Measurements from ENCODE around the gene OR52I1. TPM values are rescaled to one million over a fixed set of nuclear protein-coding genes. Genes with fewer than 3 reads are reported as not detected.

The OR52I1 gene
- polyA plus RNA-seq, 2 of the 4 experiments (the other 2 are of a cell fraction), result not detected

GRCh38 chr11:4576880-4577279 lies 17.0 kb upstream of the OR52I1 start (continued):
- TF ChIP-seq REST (IDR thresholded peaks at IDR 0.05) (no peak), NPAS2 (CRISPR knock-in tag; IDR thresholded peaks at IDR 0.05; ENCODE audit: borderline replicate concordance) (no peak), NR3C1 (IDR thresholded peaks at IDR 0.05) (no peak), HDAC2 (IDR thresholded peaks at IDR 0.05) (no peak), CBX8 (IDR thresholded peaks at IDR 0.05) (no peak), CBX2 (IDR thresholded peaks at IDR 0.05; ENCODE audit: borderline replicate concordance, low read depth) (no peak), FOSB (CRISPR knock-in tag; IDR thresholded peaks at IDR 0.05) (no peak), HOXA7 (CRISPR knock-in tag; IDR thresholded peaks at IDR 0.05) (no peak), HMGXB4 (CRISPR knock-in tag; IDR thresholded peaks at IDR 0.05; ENCODE audit: borderline replicate concordance) (no peak)

- no peak overlapping the region for H3K27ac ChIP-seq
- no peak overlapping the region for H3K4me3 ChIP-seq
- no peak for TF ChIP-seq RCOR1 (IDR thresholded peaks at IDR 0.05; ENCODE audit: low read depth, low read length)
- TF ChIP-seq ZNF302 (CRISPR knock-in tag; IDR thresholded peaks at IDR 0.05), result no peak
- no peak for TF ChIP-seq ZSCAN20 (CRISPR knock-in tag; IDR thresholded peaks at IDR 0.05)
- no peak for TF ChIP-seq SMC3 (IDR thresholded peaks at IDR 0.05)
- TF ChIP-seq MYC (IDR thresholded peaks at IDR 0.05; ENCODE audit: borderline replicate concordance, low read length), result no peak
- TF ChIP-seq BHLHE40 (IDR thresholded peaks at IDR 0.05; ENCODE audit: low read depth, low read length), result no peak
- TF ChIP-seq E2F6 (IDR thresholded peaks at IDR 0.05; ENCODE audit: borderline replicate concordance, low read depth), result no peak
- no peak for TF ChIP-seq ELK1 (IDR thresholded peaks at IDR 0.05; ENCODE audit: low read depth, low read length)
- TF ChIP-seq PBX3 (IDR thresholded peaks at IDR 0.05), result no peak
- TF ChIP-seq CHD4 (IDR thresholded peaks at IDR 0.05; ENCODE audit: borderline replicate concordance), result no peak
- TF ChIP-seq TFCP2L1 (CRISPR knock-in tag; IDR thresholded peaks at IDR 0.05), result no peak
- TF ChIP-seq POLR2AphosphoS2 (conservative IDR thresholded peaks at IDR 0.05; ENCODE audit: low read length), result no peak
- TF ChIP-seq HEYL (CRISPR knock-in tag; IDR thresholded peaks at IDR 0.05), result no peak
- TF ChIP-seq HOXB13 (CRISPR knock-in tag; IDR thresholded peaks at IDR 0.05; ENCODE audit: low read depth), result no peak
- TF ChIP-seq HDAC2 (IDR thresholded peaks at IDR 0.05), result no peak
- H3K9me3 ChIP-seq, result no peaks in the 10 kb centered on the region
- no peaks in the 10 kb centered on the region for H3K4me1 ChIP-seq
- FAIRE-seq, result no peak
- ATAC-seq, result no peak
- WGBS (ENCODE audit: missing lambda C conversion rate), result 30% methylated on average over 2 of the region's 2 CpGs
- ChIA-PET CTCF (no interaction called here), POLR2A (no interaction called here)
- H3K4me2 ChIP-seq, result no peak overlapping the region
- DNase-seq (ENCODE audit: low read depth in 1 of 2, low spot score in 1 of 2), result no peak
Measured at GRCh38 chr11:4577761-4578160, 16.1 kb upstream of the OR52I1 start.
